ENCODE measurements around the gene TNFAIP8. TPM values are rescaled to one million over a fixed set of nuclear protein-coding genes. Genes with fewer than 3 reads are reported as not detected.

TNFAIP8 gene
- total RNA-seq, 1 donor from 2014 or later: 117 TPM

GRCh38 chr5:119356612-119357188 lies 881 bp downstream of the TNFAIP8 start:
- Mint-ChIP-seq H3K4me1 (ENCODE audit: low read depth) (peaks cover 82% of the 10 kb centered on the region), H3K36me3 (ENCODE audit: low read depth) (peaks cover 68% of the 10 kb centered on the region), H3K4me3 (ENCODE audit: low read depth) (peak overlapping the region; percentile 99)

GRCh38 chr5:119357270-119357669 lies 1.5 kb downstream of the TNFAIP8 start:
- H3K4me3 Mint-ChIP-seq (ENCODE audit: low read depth): peak overlapping the region; percentile 99
- H3K27ac Mint-ChIP-seq: peak overlapping the region; percentile 93
- H3K4me1 Mint-ChIP-seq (ENCODE audit: low read depth): peaks cover 83% of the 10 kb centered on the region
- intact Hi-C loops (cut with micrococcal nuclease): no loop called here
- no peak for DNase-seq (ENCODE audit: low spot score)
- no peaks in the 10 kb centered on the region for H3K9me3 Mint-ChIP-seq
- H3K27me3 Mint-ChIP-seq (ENCODE audit: low read depth): no peaks in the 10 kb centered on the region
- peaks cover 69% of the 10 kb centered on the region for H3K36me3 Mint-ChIP-seq (ENCODE audit: low read depth)

More at GRCh38 chr5:119356612-119357188, 881 bp downstream of the TNFAIP8 start:
- DNase-seq (ENCODE audit: low spot score): no peak
- Mint-ChIP-seq H3K27me3 (ENCODE audit: low read depth) (no peaks in the 10 kb centered on the region), H3K9me3 (no peaks in the 10 kb centered on the region), H3K27ac (peak overlapping the region; percentile 93)
- intact Hi-C loops (cut with micrococcal nuclease): no loop called here

DNA sequence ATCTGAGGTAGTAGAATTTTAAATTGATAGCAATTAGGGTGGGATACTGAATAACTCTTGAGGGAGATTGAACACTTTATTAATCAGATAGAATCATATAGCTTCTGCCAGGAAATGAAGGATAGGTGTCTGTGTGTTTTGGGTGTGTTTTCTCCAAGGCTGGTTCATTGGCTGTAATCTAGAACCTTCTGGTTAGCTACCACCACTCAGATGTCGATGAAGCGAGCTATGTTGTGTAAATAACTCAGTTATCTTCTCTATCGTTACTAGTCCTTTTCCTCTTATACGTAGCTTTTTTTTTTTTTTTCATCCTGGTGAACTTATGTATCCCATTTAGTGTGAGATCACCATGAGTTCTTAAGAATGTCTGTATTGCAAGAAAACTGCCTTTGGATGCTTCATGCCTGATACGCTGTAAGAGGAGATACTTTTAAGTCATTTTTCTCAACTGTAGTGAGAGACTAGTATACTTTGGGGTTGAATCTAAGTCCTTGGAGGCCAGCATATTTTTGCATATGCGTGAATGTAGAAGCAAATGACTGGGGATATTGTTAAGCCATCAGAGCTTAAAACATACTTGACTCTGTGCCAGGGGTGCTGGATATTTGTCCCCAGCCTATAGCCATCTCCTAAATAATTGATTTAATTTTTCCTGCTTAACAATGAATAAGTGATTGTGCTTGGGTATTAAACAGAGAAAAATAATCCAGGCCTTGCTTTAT lies 2.1 kb downstream of the TNFAIP8 start:
- Mint-ChIP-seq H3K27me3 (ENCODE audit: low read depth) (no peaks in the 10 kb centered on the region), H3K9me3 (no peaks in the 10 kb centered on the region), H3K4me3 (ENCODE audit: low read depth) (peak overlapping the region; percentile 99), H3K27ac (peak overlapping the region; percentile 93), H3K36me3 (ENCODE audit: low read depth) (peaks cover 71% of the 10 kb centered on the region), H3K4me1 (ENCODE audit: low read depth) (peaks cover 81% of the 10 kb centered on the region)
- intact Hi-C loops (cut with micrococcal nuclease): no loop called here
- DNase-seq (ENCODE audit: low spot score): no peak

DNA sequence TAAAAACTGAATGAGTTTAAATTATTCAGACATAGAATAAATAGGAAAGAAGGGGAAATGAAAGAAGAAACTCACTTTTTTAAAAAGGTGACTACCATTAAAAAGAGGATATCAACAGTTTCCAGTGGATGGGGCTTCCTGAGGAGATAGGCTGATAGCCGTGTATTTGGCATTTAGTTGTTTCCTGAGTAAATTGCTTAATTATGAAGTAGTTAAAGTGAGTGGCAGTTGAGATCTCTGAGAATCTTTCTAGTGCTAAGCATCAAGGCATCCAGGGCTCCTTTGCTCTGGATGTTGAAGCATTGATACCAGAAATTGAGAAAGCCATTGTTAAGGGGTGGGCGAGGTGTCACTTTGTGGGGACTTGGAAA lies 2.7 kb downstream of the TNFAIP8 start:
- intact Hi-C loops (cut with micrococcal nuclease): no loop called here
- peaks cover 81% of the 10 kb centered on the region for H3K4me1 Mint-ChIP-seq (ENCODE audit: low read depth)
- H3K9me3 Mint-ChIP-seq: no peaks in the 10 kb centered on the region
- H3K4me3 Mint-ChIP-seq (ENCODE audit: low read depth): peak overlapping the region; percentile 99
- H3K27me3 Mint-ChIP-seq (ENCODE audit: low read depth): no peaks in the 10 kb centered on the region
- DNase-seq (ENCODE audit: low spot score): no peak
- peak overlapping the region; percentile 70 for H3K27ac Mint-ChIP-seq
- H3K36me3 Mint-ChIP-seq (ENCODE audit: low read depth): peaks cover 77% of the 10 kb centered on the region

- H3K36me3 Mint-ChIP-seq (ENCODE audit: low read depth): peaks cover 79% of the 10 kb centered on the region
- intact Hi-C loops (cut with micrococcal nuclease): no loop called here
- H3K27me3 Mint-ChIP-seq (ENCODE audit: low read depth): no peaks in the 10 kb centered on the region
- H3K4me1 Mint-ChIP-seq (ENCODE audit: low read depth): peaks cover 81% of the 10 kb centered on the region
- no peak for DNase-seq (ENCODE audit: low spot score)
- H3K27ac Mint-ChIP-seq: peak overlapping the region; percentile 70
- H3K4me3 Mint-ChIP-seq (ENCODE audit: low read depth): peak overlapping the region; percentile 99
- no peaks in the 10 kb centered on the region for H3K9me3 Mint-ChIP-seq
Measured at GRCh38 chr5:119358901-119359603, 3.2 kb downstream of the TNFAIP8 start.

- Mint-ChIP-seq H3K4me3 (ENCODE audit: low read depth) (peak overlapping the region; percentile 54), H3K27ac (no peak overlapping the region), H3K4me1 (ENCODE audit: low read depth) (peaks cover 79% of the 10 kb centered on the region), H3K27me3 (ENCODE audit: low read depth) (no peaks in the 10 kb centered on the region), H3K36me3 (ENCODE audit: low read depth) (peaks cover 83% of the 10 kb centered on the region), H3K9me3 (peaks cover under 1% of the 10 kb centered on the region)
- no peak for DNase-seq (ENCODE audit: low spot score)
- intact Hi-C loops (cut with micrococcal nuclease): no loop called here
Measured at GRCh38 chr5:119359737-119360413, 4.1 kb downstream of the TNFAIP8 start.

- peaks cover 92% of the 10 kb centered on the region for H3K36me3 Mint-ChIP-seq (ENCODE audit: low read depth)
- H3K27ac Mint-ChIP-seq: peak overlapping the region; percentile 45
- peaks cover 83% of the 10 kb centered on the region for H3K4me1 Mint-ChIP-seq (ENCODE audit: low read depth)
- intact Hi-C loops (cut with micrococcal nuclease): no loop called here
- H3K4me3 Mint-ChIP-seq (ENCODE audit: low read depth): peak overlapping the region; percentile 41
- peaks cover 4% of the 10 kb centered on the region for H3K9me3 Mint-ChIP-seq
- no peaks in the 10 kb centered on the region for H3K27me3 Mint-ChIP-seq (ENCODE audit: low read depth)
- DNase-seq (ENCODE audit: low spot score): no peak
Measured at GRCh38 chr5:119360905-119361593, 5.2 kb downstream of the TNFAIP8 start.

- intact Hi-C loops (cut with micrococcal nuclease): no loop called here
- Mint-ChIP-seq H3K9me3 (peaks cover 4% of the 10 kb centered on the region), H3K27ac (peak overlapping the region; percentile 45), H3K36me3 (ENCODE audit: low read depth) (peaks cover 92% of the 10 kb centered on the region), H3K4me3 (ENCODE audit: low read depth) (peak overlapping the region; percentile 1), H3K27me3 (ENCODE audit: low read depth) (no peaks in the 10 kb centered on the region), H3K4me1 (ENCODE audit: low read depth) (peaks cover 89% of the 10 kb centered on the region)
- DNase-seq (ENCODE audit: low spot score): no peak
Measured at GRCh38 chr5:119361594-119362125, 5.8 kb downstream of the TNFAIP8 start.

- Mint-ChIP-seq H3K4me1 (ENCODE audit: low read depth) (peaks cover 88% of the 10 kb centered on the region), H3K27me3 (ENCODE audit: low read depth) (no peaks in the 10 kb centered on the region), H3K4me3 (ENCODE audit: low read depth) (no peak overlapping the region), H3K36me3 (ENCODE audit: low read depth) (peaks cover 90% of the 10 kb centered on the region), H3K27ac (peak overlapping the region; percentile 62), H3K9me3 (peaks cover 4% of the 10 kb centered on the region)
- DNase-seq (ENCODE audit: low spot score): no peak
- intact Hi-C loops (cut with micrococcal nuclease): no loop called here
Measured at GRCh38 chr5:119362714-119363113, 6.9 kb downstream of the TNFAIP8 start.

- Mint-ChIP-seq H3K4me1 (ENCODE audit: low read depth) (peaks cover 88% of the 10 kb centered on the region), H3K27ac (peak overlapping the region; percentile 62), H3K9me3 (peaks cover 4% of the 10 kb centered on the region), H3K27me3 (ENCODE audit: low read depth) (no peaks in the 10 kb centered on the region), H3K36me3 (ENCODE audit: low read depth) (peaks cover 88% of the 10 kb centered on the region), H3K4me3 (ENCODE audit: low read depth) (no peak overlapping the region)
- no peak for DNase-seq (ENCODE audit: low spot score)
- intact Hi-C loops (cut with micrococcal nuclease): no loop called here
Measured at GRCh38 chr5:119363271-119363670, 7.5 kb downstream of the TNFAIP8 start.

- Mint-ChIP-seq H3K36me3 (ENCODE audit: low read depth) (peaks cover 87% of the 10 kb centered on the region), H3K27ac (peak overlapping the region; percentile 41), H3K27me3 (ENCODE audit: low read depth) (no peaks in the 10 kb centered on the region), H3K4me1 (ENCODE audit: low read depth) (peaks cover 87% of the 10 kb centered on the region), H3K4me3 (ENCODE audit: low read depth) (no peak overlapping the region), H3K9me3 (peaks cover 4% of the 10 kb centered on the region)
- intact Hi-C loops (cut with micrococcal nuclease): no loop called here
- no peak for DNase-seq (ENCODE audit: low spot score)
Measured at GRCh38 chr5:119363936-119364335, 8.1 kb downstream of the TNFAIP8 start.
